ENCODE results near the gene UNC93A. TPM values are rescaled to one million over a fixed set of nuclear protein-coding genes. Genes with fewer than 3 reads are reported as not detected.
"Not testable (repeated sequence)": the region's sequence is repeated elsewhere in the genome, so short reads cannot be mapped to it uniquely, and the experiment has no call there.

The UNC93A gene
- total RNA-seq, 2 donors from 2014 or later, result not detected

GRCh38 chr6:167268683-167269280, 22.3 kb upstream of the UNC93A start:
- intact Hi-C loops (cut with DNase I), result no loop called here
- DNase-seq (ENCODE audit: low spot score), result no peak

GRCh38 chr6:167270499-167271311, 20.4 kb upstream of the UNC93A start:
- intact Hi-C loops (cut with DNase I), result no loop called here
- no peak for DNase-seq (ENCODE audit: low spot score)

GRCh38 chr6:167272151-167272550, 19.0 kb upstream of the UNC93A start:
- DNase-seq (ENCODE audit: low spot score), result no peak
- intact Hi-C loops (cut with DNase I), result no loop called here

GRCh38 chr6:167272696-167273379, 18.3 kb upstream of the UNC93A start:
- no peak for DNase-seq (ENCODE audit: low spot score)
- intact Hi-C loops (cut with DNase I), result no loop called here

GRCh38 chr6:167274270-167274669, 16.8 kb upstream of the UNC93A start:
- intact Hi-C loops (cut with DNase I), result no loop called here
- no peak for DNase-seq (ENCODE audit: low spot score)

- no peak for DNase-seq (ENCODE audit: low spot score)
- intact Hi-C loops (cut with DNase I), result no loop called here
Observed at GRCh38 chr6:167275001-167275400, 16.1 kb upstream of the UNC93A start.

- intact Hi-C loops (cut with DNase I), result no loop called here
- no peak for DNase-seq (ENCODE audit: low spot score)
Observed at GRCh38 chr6:167275436-167275835, 15.7 kb upstream of the UNC93A start.

GRCh38 chr6:167276772-167277533, 14.2 kb upstream of the UNC93A start:
- intact Hi-C loops (cut with DNase I), result no loop called here
- DNase-seq (ENCODE audit: low spot score), result no peak

GRCh38 chr6:167278173-167278940, 12.8 kb upstream of the UNC93A start:
- DNase-seq (ENCODE audit: low spot score); intact Hi-C loops (cut with DNase I): not testable (repeated sequence)

GRCh38 chr6:167279766-167280446, 11.2 kb upstream of the UNC93A start:
- intact Hi-C loops (cut with DNase I), result no loop called here
- no peak for DNase-seq (ENCODE audit: low spot score)

GRCh38 chr6:167280466-167280865, 10.6 kb upstream of the UNC93A start:
- intact Hi-C loops (cut with DNase I); DNase-seq (ENCODE audit: low spot score): not testable (repeated sequence)

GRCh38 chr6:167282165-167282564, 8.9 kb upstream of the UNC93A start:
- intact Hi-C loops (cut with DNase I), result no loop called here
- no peak for DNase-seq (ENCODE audit: low spot score)

GRCh38 chr6:167284565-167284964, 6.5 kb upstream of the UNC93A start:
- intact Hi-C loops (cut with DNase I), result not testable (repeated sequence)

GRCh38 chr6:167285077-167285770, 5.9 kb upstream of the UNC93A start:
- intact Hi-C loops (cut with DNase I), result no loop called here
- no peak for DNase-seq (ENCODE audit: low spot score)

More at GRCh38 chr6:167284565-167284964, 6.5 kb upstream of the UNC93A start:
- DNase-seq (ENCODE audit: low spot score), result not testable (repeated sequence)

GRCh38 chr6:167287513-167288048, 3.5 kb upstream of the UNC93A start:
- intact Hi-C loops (cut with DNase I), result no loop called here
- DNase-seq (ENCODE audit: low spot score), result no peak

GRCh38 chr6:167288591-167289225, 2.4 kb upstream of the UNC93A start:
- intact Hi-C loops (cut with DNase I), result not testable (repeated sequence)
- peak; percentile 66 for DNase-seq (ENCODE audit: low spot score)

- intact Hi-C loops (cut with DNase I), result not testable (repeated sequence)
- peak; percentile 14 for DNase-seq (ENCODE audit: low spot score)
Observed at GRCh38 chr6:167289291-167289690, 1.8 kb upstream of the UNC93A start.
